CD4-positive, alpha-beta memory T cell (primary cell): ENCODE data around the gene TTLL6. TPM values are rescaled to one million over a fixed set of nuclear protein-coding genes. Genes with fewer than 3 reads are reported as not detected.

Experiments used
- CTCF ChIA-PET: fragments of 350-600 bp; sonication (Branson Sonifier 250); formaldehyde crosslinking; loops from one replicate; lab custom pipeline; 2021; ENCODE audit warnings: inconsistent platforms; ENCODE audit not compliant: partially characterized antibody; lab: Charles Lee
- POLR2A ChIA-PET: fragments of 350-600 bp; sonication (Branson Sonifier 250); formaldehyde crosslinking; loops from one replicate; lab custom pipeline; 2021; ENCODE audit not compliant: partially characterized antibody; lab: Charles Lee
- DNase-seq, 5 donors: peaks; one replicate each; pipeline versions ENCODE4 v3.0.0 to v3.0.0-alpha.2; 2020 to 2022; ENCODE audit warnings: mixed read lengths in 1 of 5
- H3K27ac ChIP-seq: one replicate; pipeline ENCODE4 v1.7.0; 2013; ENCODE audit warnings: low read depth, low read length
- H3K27me3 ChIP-seq: 2 replicates; pipeline ENCODE4 v1.7.0; 2013; ENCODE audit warnings: mild to moderate bottlenecking, low read length, moderate library complexity; ENCODE audit not compliant: insufficient read depth
- H3K36me3 ChIP-seq: 2 replicates; pipeline ENCODE4 v1.7.0; 2013; ENCODE audit warnings: mild to moderate bottlenecking, low read length, moderate library complexity; ENCODE audit not compliant: insufficient read depth
- H3K4me1 ChIP-seq: 2 replicates; pipeline ENCODE4 v1.7.0; 2013; ENCODE audit warnings: mild to moderate bottlenecking, low read length, moderate library complexity; ENCODE audit not compliant: insufficient read depth
- H3K4me3 ChIP-seq, 2 donors: one replicate each; pipeline ENCODE4 v1.7.0; 2013; ENCODE audit warnings: low read length in 2 of 2, mild to moderate bottlenecking in 1 of 2
- H3K9me3 ChIP-seq, 2 donors: one replicate each; pipeline ENCODE4 v1.7.0; 2013; ENCODE audit warnings: low read length in 2 of 2, control low read depth in 1 of 2; ENCODE audit not compliant: control insufficient read depth in 1 of 2
- H3K27ac Mint-ChIP-seq, 7 donors: one replicate each; pipeline ENCODE4 v1.8.0; 2020 to 2021; ENCODE audit warnings: mixed read lengths in 7 of 7, mild to moderate bottlenecking in 6 of 7, inconsistent platforms in 3 of 7, moderate library complexity in 3 of 7
- H3K27me3 Mint-ChIP-seq, 2 donors: one replicate each; pipeline ENCODE4 v1.8.0; 2020 to 2021; ENCODE audit warnings: mixed read lengths in 2 of 2
- H3K36me3 Mint-ChIP-seq, 2 donors: one replicate each; pipeline ENCODE4 v1.8.0; 2020 to 2021; ENCODE audit warnings: mixed read lengths in 2 of 2, inconsistent platforms in 1 of 2, mild to moderate bottlenecking in 1 of 2
- H3K4me1 Mint-ChIP-seq, 4 donors: one replicate each; pipeline ENCODE4 v1.8.0; 2020 to 2021; ENCODE audit warnings: mixed read lengths in 4 of 4, mild to moderate bottlenecking in 1 of 4
- H3K4me3 Mint-ChIP-seq, 8 donors: one replicate each; pipeline ENCODE4 v1.8.0; 2020 to 2021; ENCODE audit warnings: mixed read lengths in 8 of 8, mild to moderate bottlenecking in 7 of 8, moderate library complexity in 6 of 8, inconsistent platforms in 3 of 8
- H3K9me3 Mint-ChIP-seq, 8 donors: one replicate each; pipeline ENCODE4 v1.8.0; 2020 to 2021; ENCODE audit warnings: mixed read lengths in 8 of 8, mild to moderate bottlenecking in 5 of 8, inconsistent platforms in 3 of 8, moderate library complexity in 1 of 8
- intact Hi-C: fragments of 100-400 bp; cut with micrococcal nuclease; formaldehyde crosslinking; loops from one replicate; pipeline ENCODE4 v1.15.1; 2023
- polyA plus RNA-seq, 2 donors: library from polyadenylated mRNA; unstranded; fragments of 300-500 nt; fragmentation: Illumina TruSeq; gene quantifications; one replicate each; pipeline ENCODE4 v1.2.3, GENCODE V29; 2021
- total RNA-seq, 2 experiments: library from RNA; stranded (reverse); gene quantifications; one replicate each; pipeline ENCODE4 v1.2.3, GENCODE V29; 2021

TTLL6 gene
- total and polyA plus RNA-seq, 4 experiments from 2014 or later = not detected

- intact Hi-C loops = no loop called here
- no peak overlapping the region for H3K27ac ChIP-seq
- no peaks in the 10 kb centered on the region for H3K27me3 ChIP-seq
- H3K36me3 ChIP-seq = no peaks in the 10 kb centered on the region
- H3K27me3 Mint-ChIP-seq = peaks cover 45 to 46% of the 10 kb centered on the region in 2 donors
- CTCF ChIA-PET = interaction anchor here (0.5 to 4.4 kb wide), 3 partner anchors 36 to 117 kb away, joined by 3 to 16 read pairs (median 3); no protein-coding TSS in a partner anchor
- no peaks in the 10 kb centered on the region for H3K4me1 ChIP-seq
- H3K9me3 ChIP-seq = no peaks in the 10 kb centered on the region
- H3K27ac Mint-ChIP-seq = no peak overlapping the region
- no peak overlapping the region for H3K4me3 ChIP-seq
- H3K36me3 Mint-ChIP-seq = peaks cover 0 to 4% of the 10 kb centered on the region in 2 donors
- H3K4me1 Mint-ChIP-seq = no peaks in the 10 kb centered on the region
- H3K9me3 Mint-ChIP-seq = peaks cover 0 to 3% (median 0%) of the 10 kb centered on the region in 8 donors
- POLR2A ChIA-PET = no interaction called here
- H3K4me3 Mint-ChIP-seq = no peak overlapping the region
- DNase-seq = no peak
These were observed 49.7 kb downstream of the TTLL6 start for GRCh38 chr17:48767263-48767774.

GRCh38 chr17:48761114-48761513, 55.9 kb downstream of the TTLL6 start:
- no peak overlapping the region for H3K4me3 ChIP-seq
- no peaks in the 10 kb centered on the region for H3K36me3 ChIP-seq
- H3K27me3 Mint-ChIP-seq = peaks cover 52 to 60% of the 10 kb centered on the region in 2 donors
- H3K4me3 Mint-ChIP-seq = no peak overlapping the region
- DNase-seq = no peak
- CTCF ChIA-PET = interaction anchor here (1.2 kb wide), 1 partner anchor 54 kb away, joined by 4 read pairs; no protein-coding TSS in a partner anchor
- peaks cover 16% of the 10 kb centered on the region for H3K27me3 ChIP-seq
- no peaks in the 10 kb centered on the region for H3K4me1 Mint-ChIP-seq
- H3K9me3 ChIP-seq = no peaks in the 10 kb centered on the region
- POLR2A ChIA-PET = no interaction called here
- intact Hi-C loops = no loop called here
- no peak overlapping the region for H3K27ac Mint-ChIP-seq
- H3K9me3 Mint-ChIP-seq = peaks cover 0 to 3% (median 0%) of the 10 kb centered on the region in 8 donors
- H3K4me1 ChIP-seq = no peaks in the 10 kb centered on the region
- no peaks in the 10 kb centered on the region for H3K36me3 Mint-ChIP-seq
- no peak overlapping the region for H3K27ac ChIP-seq

GRCh38 chr17:48760411-48760810, 56.6 kb downstream of the TTLL6 start:
- Mint-ChIP-seq H3K27ac (no peak overlapping the region), H3K9me3 (peaks cover 0 to 3% (median 0%) of the 10 kb centered on the region in 8 donors)
- no peak for DNase-seq

DNA sequence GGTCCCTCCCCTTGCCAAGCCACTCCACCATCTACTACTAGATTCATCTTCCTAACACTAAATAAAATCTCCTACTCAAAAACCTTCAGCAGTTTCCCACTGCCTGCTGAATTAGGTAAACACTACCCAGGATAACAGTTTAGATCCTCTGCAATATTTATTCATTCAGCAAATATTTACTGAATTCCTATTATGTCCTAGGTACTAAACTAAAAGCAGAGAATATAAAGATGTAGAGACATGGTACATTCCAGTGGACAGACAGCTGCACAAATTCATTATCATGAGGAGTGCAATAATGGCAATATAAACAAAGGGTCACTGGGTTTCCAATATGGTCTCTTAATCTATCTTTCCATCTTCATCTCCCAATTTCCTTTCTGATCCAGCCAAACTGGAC, 57.7 kb downstream of the TTLL6 start:
- intact Hi-C loops = no loop called here
- Mint-ChIP-seq H3K27ac (peak overlapping the region in 1 of 7 donors; percentile 38), H3K36me3 (no peaks in the 10 kb centered on the region), H3K9me3 (peaks cover 0 to 3% (median 0%) of the 10 kb centered on the region in 8 donors), H3K27me3 (peaks cover 59 to 67% of the 10 kb centered on the region in 2 donors), H3K4me3 (no peak overlapping the region), H3K4me1 (peaks cover 0 to 7% (median 2%) of the 10 kb centered on the region in 4 donors)
- Histone ChIP-seq H3K27me3 (peaks cover 34% of the 10 kb centered on the region), H3K4me1 (peaks cover 10% of the 10 kb centered on the region), H3K27ac (no peak overlapping the region), H3K9me3 (no peaks in the 10 kb centered on the region), H3K36me3 (no peaks in the 10 kb centered on the region), H3K4me3 (no peak overlapping the region)
- POLR2A ChIA-PET = no interaction called here
- DNase-seq = no peak
- CTCF ChIA-PET = no interaction called here

More at GRCh38 chr17:48760411-48760810, 56.6 kb downstream of the TTLL6 start:
- no peaks in the 10 kb centered on the region for H3K4me1 Mint-ChIP-seq
- H3K27me3 Mint-ChIP-seq = peaks cover 55 to 60% of the 10 kb centered on the region in 2 donors
- ChIA-PET POLR2A (no interaction called here), CTCF (no interaction called here)
- Histone ChIP-seq H3K27ac (no peak overlapping the region), H3K9me3 (no peaks in the 10 kb centered on the region), H3K36me3 (no peaks in the 10 kb centered on the region), H3K27me3 (peaks cover 23% of the 10 kb centered on the region), H3K4me3 (no peak overlapping the region), H3K4me1 (no peaks in the 10 kb centered on the region)
- intact Hi-C loops = no loop called here
- no peak overlapping the region for H3K4me3 Mint-ChIP-seq
- no peaks in the 10 kb centered on the region for H3K36me3 Mint-ChIP-seq

DNA sequence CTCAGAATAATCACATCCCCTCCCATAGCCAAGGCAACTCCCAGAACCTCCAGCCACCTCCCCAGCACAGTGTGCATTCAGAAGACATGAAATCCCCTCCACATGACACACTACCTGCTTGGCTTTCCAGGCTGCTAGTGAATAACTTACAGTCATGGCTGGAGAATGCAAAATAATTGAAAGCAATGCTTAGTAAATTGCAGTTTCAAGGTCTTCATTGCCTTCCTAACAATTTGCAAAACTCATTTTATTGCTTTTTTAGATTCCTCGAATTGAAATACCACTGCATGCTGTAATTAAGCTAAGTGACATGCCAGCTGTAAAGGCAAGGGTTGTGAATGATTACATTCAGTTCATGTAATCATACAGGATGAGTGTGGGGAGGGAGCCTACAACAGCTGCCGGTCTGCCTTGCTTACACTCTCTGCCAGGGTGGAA, 59.5 kb downstream of the TTLL6 start:
- ChIA-PET CTCF (interaction anchor here (1.1 to 1.5 kb wide), 2 partner anchors 13 to 127 kb away, joined by 3 read pairs; no protein-coding TSS in a partner anchor), POLR2A (no interaction called here)
- no peaks in the 10 kb centered on the region for H3K9me3 ChIP-seq
- H3K4me1 ChIP-seq = peaks cover 17% of the 10 kb centered on the region
- H3K4me1 Mint-ChIP-seq = peaks cover 0 to 18% (median 14%) of the 10 kb centered on the region in 4 donors
- no peak for DNase-seq
- H3K9me3 Mint-ChIP-seq = peaks cover 0 to under 1% (median 0%) of the 10 kb centered on the region in 8 donors
- peaks cover 52% of the 10 kb centered on the region for H3K27me3 ChIP-seq
- H3K27ac ChIP-seq = no peak overlapping the region
- intact Hi-C loops = no loop called here
- H3K27ac Mint-ChIP-seq = no peak overlapping the region
- no peak overlapping the region for H3K4me3 ChIP-seq
- H3K27me3 Mint-ChIP-seq = peaks cover 62 to 74% of the 10 kb centered on the region in 2 donors
- H3K36me3 Mint-ChIP-seq = no peaks in the 10 kb centered on the region
- H3K36me3 ChIP-seq = no peaks in the 10 kb centered on the region
- no peak overlapping the region for H3K4me3 Mint-ChIP-seq

DNA sequence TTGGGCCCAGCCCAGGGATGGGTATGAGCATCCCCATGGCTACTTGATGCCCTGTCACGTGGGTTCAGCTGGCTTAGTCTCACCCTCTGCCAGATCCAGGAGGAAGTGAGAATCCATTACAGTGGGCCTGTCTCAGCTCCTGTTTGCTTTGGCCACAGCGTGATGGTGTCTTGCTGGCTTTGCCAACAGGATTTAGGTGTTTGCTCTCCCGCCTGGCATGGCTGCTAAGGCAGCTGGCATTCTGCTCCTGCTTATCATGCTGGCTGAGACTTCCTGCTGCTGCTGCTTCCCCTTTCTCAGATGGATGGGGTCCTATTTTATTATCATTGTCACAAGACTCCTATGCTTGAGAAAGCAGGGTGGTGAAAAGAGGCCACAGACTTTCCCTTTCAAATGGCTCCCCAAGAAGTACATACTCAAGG, 60.2 kb downstream of the TTLL6 start:
- Histone ChIP-seq H3K4me3 (no peak overlapping the region), H3K4me1 (peaks cover 17% of the 10 kb centered on the region), H3K9me3 (no peaks in the 10 kb centered on the region), H3K27me3 (peaks cover 59% of the 10 kb centered on the region), H3K27ac (no peak overlapping the region), H3K36me3 (no peaks in the 10 kb centered on the region)
- DNase-seq = no peak
- H3K27me3 Mint-ChIP-seq = peaks cover 62 to 73% of the 10 kb centered on the region in 2 donors
- no peak overlapping the region for H3K27ac Mint-ChIP-seq
- no peak overlapping the region for H3K4me3 Mint-ChIP-seq
- intact Hi-C loops = no loop called here
- ChIA-PET CTCF (interaction anchor here (1.5 kb wide), 1 partner anchor 12 kb away, joined by 3 read pairs; no protein-coding TSS in a partner anchor), POLR2A (no interaction called here)
- H3K9me3 Mint-ChIP-seq = no peaks in the 10 kb centered on the region
- H3K36me3 Mint-ChIP-seq = no peaks in the 10 kb centered on the region
- peaks cover 0 to 24% (median 16%) of the 10 kb centered on the region in 4 donors for H3K4me1 Mint-ChIP-seq

GRCh38 chr17:48755356-48755755, 61.7 kb downstream of the TTLL6 start:
- H3K9me3 ChIP-seq = no peaks in the 10 kb centered on the region
- ChIA-PET POLR2A (no interaction called here), CTCF (interaction anchor here (1.1 kb wide), 1 partner anchor 77 kb away, joined by 3 read pairs; no protein-coding TSS in a partner anchor)
- peaks cover 65% of the 10 kb centered on the region for H3K27me3 ChIP-seq
- intact Hi-C loops = no loop called here
- Mint-ChIP-seq H3K36me3 (no peaks in the 10 kb centered on the region), H3K27ac (peak overlapping the region in 2 of 7 donors; percentile 29 to 66), H3K4me3 (peak overlapping the region in 1 of 8 donors; percentile 65), H3K9me3 (no peaks in the 10 kb centered on the region), H3K4me1 (peaks cover 0 to 26% (median 20%) of the 10 kb centered on the region in 4 donors), H3K27me3 (peaks cover 64 to 72% of the 10 kb centered on the region in 2 donors)
- no peak overlapping the region for H3K27ac ChIP-seq
- no peak for DNase-seq
- H3K36me3 ChIP-seq = no peaks in the 10 kb centered on the region
- no peak overlapping the region for H3K4me3 ChIP-seq
- H3K4me1 ChIP-seq = peaks cover 17% of the 10 kb centered on the region
